DMS153 treated with DMSO at 0.1 percent for 48 hours (cell line): ENCODE data around the gene NR4A1.

Experiments used
- DNase-seq: peaks from one replicate; lab custom pipeline; 2025; ENCODE audit not compliant: unreplicated experiment; lab: John Stamatoyannopoulos, UW

NR4A1 gene

GRCh38 chr12:52018433-52019112 lies 32.7 kb upstream of the NR4A1 start:
- no peak for DNase-seq

GRCh38 chr12:52019113-52019770 lies 32.0 kb upstream of the NR4A1 start:
- DNase-seq, result no peak

GRCh38 chr12:52020539-52021336 lies 30.5 kb upstream of the NR4A1 start:
- DNase-seq, result peak; percentile 22

GRCh38 chr12:52022841-52023181 lies 28.4 kb upstream of the NR4A1 start:
- DNase-seq, result peak; percentile 23

- peak; percentile 56 for DNase-seq
These were observed 27.9 kb upstream of the NR4A1 start for GRCh38 chr12:52023182-52023975.

- DNase-seq, result no peak
These were observed 27.1 kb upstream of the NR4A1 start for GRCh38 chr12:52023976-52024688.

- no peak for DNase-seq
These were observed 26.4 kb upstream of the NR4A1 start for GRCh38 chr12:52024845-52025230.

GRCh38 chr12:52026263-52026662 lies 25.0 kb upstream of the NR4A1 start:
- DNase-seq, result no peak

- DNase-seq, result no peak
These were observed 24.0 kb upstream of the NR4A1 start for GRCh38 chr12:52027085-52027843.

- DNase-seq, result peak; percentile 62
These were observed 21.6 kb upstream of the NR4A1 start for GRCh38 chr12:52029685-52030084.

- DNase-seq, result no peak
These were observed 18.8 kb upstream of the NR4A1 start for GRCh38 chr12:52032446-52032803.

- DNase-seq, result peak; percentile 95
These were observed 18.3 kb upstream of the NR4A1 start for GRCh38 chr12:52032804-52033445.

- DNase-seq, result no peak
These were observed 17.6 kb upstream of the NR4A1 start for GRCh38 chr12:52033446-52034140.

- no peak for DNase-seq
These were observed 16.1 kb upstream of the NR4A1 start for GRCh38 chr12:52035190-52035589.

- no peak for DNase-seq
These were observed 15.3 kb upstream of the NR4A1 start for GRCh38 chr12:52035926-52036325.

GRCh38 chr12:52036587-52037171 lies 14.6 kb upstream of the NR4A1 start:
- DNase-seq, result peak; percentile 22

GRCh38 chr12:52037248-52037861 lies 13.9 kb upstream of the NR4A1 start:
- no peak for DNase-seq

- no peak for DNase-seq
These were observed 12.8 kb upstream of the NR4A1 start for GRCh38 chr12:52038447-52038846.
